Limb (tissue), 2 donors: Measurements from ENCODE around the gene DUSP16.
"Not testable (repeated sequence)": the region's sequence is repeated elsewhere in the genome, so short reads cannot be mapped to it uniquely, and the experiment has no call there.

Experiments
- DNase-seq, 2 donors: peaks; one replicate each; pipeline ENCODE4 v3.0.0-alpha.2; 2016; ENCODE audit errors: extremely low spot score in 2 of 2

DUSP16 gene

GRCh38 chr12:12583510-12584178, 21.0 kb upstream of the DUSP16 start:
- no peak for DNase-seq

GRCh38 chr12:12582895-12583303, 20.2 kb upstream of the DUSP16 start:
- no peak for DNase-seq

GRCh38 chr12:12582193-12582881, 19.7 kb upstream of the DUSP16 start:
- DNase-seq: no peak

- not testable (repeated sequence) for DNase-seq
Measured at GRCh38 chr12:12580716-12581115, 18.1 kb upstream of the DUSP16 start.

GRCh38 chr12:12577786-12578185, 15.1 kb upstream of the DUSP16 start:
- DNase-seq: no peak

- DNase-seq: no peak
Measured at GRCh38 chr12:12572659-12573058, 10.0 kb upstream of the DUSP16 start.

- DNase-seq: not testable (repeated sequence)
Measured at GRCh38 chr12:12565971-12566370, 3.3 kb upstream of the DUSP16 start.

GRCh38 chr12:12564911-12565310, 2.2 kb upstream of the DUSP16 start:
- DNase-seq: no peak

- DNase-seq: no peak
Measured at GRCh38 chr12:12563290-12563928, 746 bp upstream of the DUSP16 start.

GRCh38 chr12:12562016-12562483, 613 bp downstream of the DUSP16 start:
- peak; percentile 44 to 73 for DNase-seq

- peak; percentile 32 to 80 for DNase-seq
Measured at GRCh38 chr12:12561371-12562015, 1.2 kb downstream of the DUSP16 start.

GRCh38 chr12:12560587-12561370, 1.9 kb downstream of the DUSP16 start:
- peak; percentile 32 to 43 for DNase-seq

GRCh38 chr12:12559719-12560296, 2.9 kb downstream of the DUSP16 start:
- no peak for DNase-seq

GRCh38 chr12:12558291-12558690, 4.4 kb downstream of the DUSP16 start:
- DNase-seq: no peak

- DNase-seq: no peak
Measured at GRCh38 chr12:12557733-12558132, 4.9 kb downstream of the DUSP16 start.

- no peak for DNase-seq
Measured at GRCh38 chr12:12555656-12556055, 7.0 kb downstream of the DUSP16 start.

- DNase-seq: no peak
Measured at GRCh38 chr12:12553208-12553785, 9.4 kb downstream of the DUSP16 start.

GRCh38 chr12:12551115-12551514, 11.5 kb downstream of the DUSP16 start:
- DNase-seq: no peak

GRCh38 chr12:12550277-12550676, 12.4 kb downstream of the DUSP16 start:
- DNase-seq: no peak

- DNase-seq: no peak
Measured at GRCh38 chr12:12549426-12549825, 13.2 kb downstream of the DUSP16 start.
